Fibroblast of lung (primary cell): ENCODE measurements around the gene OGFOD2.

Experiments used
- CTCF ChIP-seq, 2 donors: IDR thresholded peaks in 1 of 2; conservative IDR thresholded peaks in 1 of 2; 1 replicate in 1 of 2; 2 replicates in 1 of 2; pipeline ENCODE4 v1.5.1; 2011 to 2012; ENCODE audit warnings: low read length in 2 of 2, control low read depth in 1 of 2, inconsistent platforms in 1 of 2, low read depth in 1 of 2, mild to moderate bottlenecking in 1 of 2
- EZH2 ChIP-seq: IDR thresholded peaks from 2 replicates; pipeline ENCODE4 v1.5.1; 2012; ENCODE audit warnings: low read length, control low read depth, mild to moderate bottlenecking; ENCODE audit errors: missing control alignments

DNA sequence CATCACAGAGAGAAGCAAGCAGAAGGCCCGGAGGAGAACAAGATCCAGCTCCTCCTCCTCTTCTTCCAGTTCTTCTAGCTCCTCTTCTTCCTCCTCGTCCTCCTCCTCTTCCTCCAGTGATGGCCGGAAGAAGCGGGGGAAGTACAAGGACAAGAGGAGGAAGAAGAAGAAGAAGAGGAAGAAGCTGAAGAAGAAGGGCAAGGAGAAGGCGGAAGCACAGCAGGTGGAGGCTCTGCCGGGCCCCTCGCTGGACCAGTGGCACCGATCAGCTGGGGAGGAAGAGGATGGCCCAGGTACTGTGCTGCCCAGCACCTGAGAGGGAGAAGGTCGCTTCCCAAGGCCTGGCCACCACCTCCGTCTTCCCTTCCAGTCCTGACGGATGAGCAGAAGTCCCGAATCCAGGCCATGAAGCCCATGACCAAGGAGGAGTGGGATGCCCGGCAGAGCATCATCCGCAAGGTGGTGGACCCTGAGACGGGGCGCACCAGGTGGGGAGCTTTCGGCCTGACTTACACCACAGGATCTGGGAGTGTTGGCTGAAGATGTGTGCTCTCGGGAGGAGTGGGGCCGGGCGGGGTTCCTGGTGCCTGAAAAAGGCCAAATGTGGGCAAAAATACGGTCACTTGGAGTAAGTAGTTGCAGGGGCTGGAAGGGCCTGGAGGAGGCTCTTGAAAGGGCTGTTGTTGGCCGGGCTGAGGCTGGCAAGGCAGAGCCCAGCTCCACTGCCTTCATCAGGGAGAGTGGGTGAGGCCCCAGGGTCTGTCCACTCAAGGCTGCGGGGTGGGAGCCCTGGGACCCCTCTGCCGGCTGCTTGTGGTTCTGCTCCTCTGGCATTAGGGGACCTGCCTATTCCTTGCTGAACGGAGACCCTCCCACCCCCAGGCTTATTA, 6.8 kb downstream of the OGFOD2 start:
- TF ChIP-seq CTCF (conservative IDR thresholded peaks at IDR 0.05 in 1 of 2, IDR thresholded peaks at IDR 0.05 in 1 of 2; ENCODE audit: low read depth in 1 of 2, low read length in 2 of 2) (no peak), EZH2 (no peak)
